ENCODE measurements around the gene SMIM23. TPM values are rescaled to one million over a fixed set of nuclear protein-coding genes. Genes with fewer than 3 reads are reported as not detected.

The SMIM23 gene
- total RNA-seq, 2 experiments from 2014 or later = not detected

DNA sequence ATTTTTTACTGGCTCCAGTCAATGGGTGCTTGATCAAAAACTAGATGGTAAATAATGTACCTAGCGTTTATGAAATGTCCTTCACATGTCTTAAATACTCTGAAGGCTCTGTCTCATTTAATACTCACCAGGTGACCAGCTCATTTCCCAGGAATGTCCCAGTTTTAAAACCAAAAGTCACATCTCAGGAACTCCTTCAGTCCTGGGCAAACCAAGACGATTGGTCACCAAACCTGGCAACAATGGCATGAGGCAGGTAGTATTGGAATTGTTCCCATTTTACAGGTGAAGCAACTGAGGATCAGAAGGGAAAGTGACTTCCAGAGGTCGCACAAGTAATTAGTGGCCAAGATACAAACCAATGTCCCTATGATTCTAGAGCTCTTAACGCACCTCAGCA, 27.7 kb downstream of the SMIM23 start:
- BruUV-seq (replicated peaks) = no TSS peak
- no peaks in the 10 kb centered on the region for H3K4me1 ChIP-seq (ENCODE audit: insufficient read depth, low read length, poor library complexity, severe bottlenecking)
- no peak overlapping the region for H3K4me3 ChIP-seq (ENCODE audit: low read depth, low read length, poor library complexity, severe bottlenecking)
- TF ChIP-seq, protein P1, sequence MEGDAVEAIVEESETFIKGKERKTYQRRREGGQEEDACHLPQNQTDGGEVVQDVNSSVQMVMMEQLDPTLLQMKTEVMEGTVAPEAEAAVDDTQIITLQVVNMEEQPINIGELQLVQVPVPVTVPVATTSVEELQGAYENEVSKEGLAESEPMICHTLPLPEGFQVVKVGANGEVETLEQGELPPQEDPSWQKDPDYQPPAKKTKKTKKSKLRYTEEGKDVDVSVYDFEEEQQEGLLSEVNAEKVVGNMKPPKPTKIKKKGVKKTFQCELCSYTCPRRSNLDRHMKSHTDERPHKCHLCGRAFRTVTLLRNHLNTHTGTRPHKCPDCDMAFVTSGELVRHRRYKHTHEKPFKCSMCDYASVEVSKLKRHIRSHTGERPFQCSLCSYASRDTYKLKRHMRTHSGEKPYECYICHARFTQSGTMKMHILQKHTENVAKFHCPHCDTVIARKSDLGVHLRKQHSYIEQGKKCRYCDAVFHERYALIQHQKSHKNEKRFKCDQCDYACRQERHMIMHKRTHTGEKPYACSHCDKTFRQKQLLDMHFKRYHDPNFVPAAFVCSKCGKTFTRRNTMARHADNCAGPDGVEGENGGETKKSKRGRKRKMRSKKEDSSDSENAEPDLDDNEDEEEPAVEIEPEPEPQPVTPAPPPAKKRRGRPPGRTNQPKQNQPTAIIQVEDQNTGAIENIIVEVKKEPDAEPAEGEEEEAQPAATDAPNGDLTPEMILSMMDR (conservative IDR thresholded peaks at IDR 0.05; ENCODE audit: low read length) = no peak
- no peak for TF ChIP-seq EZH2phosphoT487 (IDR thresholded peaks at IDR 0.05; ENCODE audit: borderline replicate concordance, low read depth, low read length)
- no peaks in the 10 kb centered on the region for H3K36me3 ChIP-seq (ENCODE audit: insufficient read depth, low read length)
- no peaks in the 10 kb centered on the region for H4K20me1 ChIP-seq (ENCODE audit: insufficient read depth, low read length)
- no peaks in the 10 kb centered on the region for H3K9me3 ChIP-seq (ENCODE audit: low read length)
- DNase-seq (ENCODE audit: low spot score) = no peak
- no peak overlapping the region for H3K27ac ChIP-seq (ENCODE audit: low read depth, low read length, poor library complexity, severe bottlenecking)
- no peaks in the 10 kb centered on the region for H3K9me2 ChIP-seq (ENCODE audit: insufficient read depth, low read length)
- POLR2A ChIA-PET = no interaction called here
- CTCF ChIA-PET (ENCODE audit: unreplicated experiment) = interaction anchor here (0.5 kb wide), 1 partner anchor 328 kb away, joined by 3 read pairs; no protein-coding TSS in a partner anchor
- intact Hi-C loops (cut with micrococcal nuclease; ENCODE audit: unreplicated experiment) = no loop called here
- no peaks in the 10 kb centered on the region for H3K79me2 ChIP-seq (ENCODE audit: insufficient read depth, low read depth, low read length)
- H2AFZ ChIP-seq (ENCODE audit: low read length) = no peak overlapping the region
- no peak overlapping the region for H3K4me2 ChIP-seq (ENCODE audit: low read length)

DNA sequence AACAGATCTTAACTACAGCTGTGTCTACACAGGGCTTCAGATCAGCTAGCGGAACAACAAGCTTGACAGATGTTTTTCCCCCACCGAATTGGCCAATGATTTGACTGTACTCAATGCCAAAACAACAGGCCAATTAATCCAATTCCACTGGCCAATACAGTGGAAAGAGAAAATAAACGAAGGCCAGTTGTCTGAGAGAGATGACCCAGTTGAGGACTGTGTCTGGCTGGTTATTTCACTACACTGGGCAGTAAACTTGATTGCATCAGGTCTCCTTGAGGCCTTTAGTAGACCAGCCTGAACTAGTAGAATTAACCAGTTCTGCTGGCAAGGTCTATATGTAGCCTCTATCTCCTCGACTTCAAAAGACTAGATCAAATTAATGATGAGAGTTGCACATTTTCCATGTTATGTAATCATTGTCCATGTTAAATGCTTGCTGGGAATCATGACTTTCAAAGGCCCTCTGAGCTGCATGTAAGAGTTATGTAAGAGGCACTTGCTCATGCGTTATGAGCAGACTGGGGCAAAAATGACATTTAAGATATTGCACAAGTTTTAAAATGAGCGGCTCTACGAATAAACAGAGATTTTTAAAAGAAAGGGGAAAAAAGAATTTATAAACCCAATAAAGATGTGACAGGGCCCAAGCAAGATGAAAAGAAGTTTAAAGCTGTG, 28.3 kb downstream of the SMIM23 start:
- no TSS peak for BruUV-seq (replicated peaks)
- Histone ChIP-seq H3K9me2 (ENCODE audit: insufficient read depth, low read length) (no peaks in the 10 kb centered on the region), H4K20me1 (ENCODE audit: insufficient read depth, low read length) (no peaks in the 10 kb centered on the region), H3K27ac (ENCODE audit: low read depth, low read length, poor library complexity, severe bottlenecking) (no peak overlapping the region), H3K79me2 (ENCODE audit: insufficient read depth, low read depth, low read length) (no peaks in the 10 kb centered on the region), H3K4me2 (ENCODE audit: low read length) (no peak overlapping the region), H3K36me3 (ENCODE audit: insufficient read depth, low read length) (no peaks in the 10 kb centered on the region), H3K4me3 (ENCODE audit: low read depth, low read length, poor library complexity, severe bottlenecking) (no peak overlapping the region), H3K9me3 (ENCODE audit: low read length) (no peaks in the 10 kb centered on the region), H2AFZ (ENCODE audit: low read length) (no peak overlapping the region), H3K4me1 (ENCODE audit: insufficient read depth, low read length, poor library complexity, severe bottlenecking) (no peaks in the 10 kb centered on the region)
- ChIA-PET CTCF (ENCODE audit: unreplicated experiment) (no interaction called here), POLR2A (no interaction called here)
- intact Hi-C loops (cut with micrococcal nuclease; ENCODE audit: unreplicated experiment) = no loop called here
- TF ChIP-seq EZH2phosphoT487 (IDR thresholded peaks at IDR 0.05; ENCODE audit: borderline replicate concordance, low read depth, low read length) = no peak
- TF ChIP-seq, protein P1 (conservative IDR thresholded peaks at IDR 0.05; ENCODE audit: low read length) = no peak
- DNase-seq (ENCODE audit: low spot score) = no peak

DNA sequence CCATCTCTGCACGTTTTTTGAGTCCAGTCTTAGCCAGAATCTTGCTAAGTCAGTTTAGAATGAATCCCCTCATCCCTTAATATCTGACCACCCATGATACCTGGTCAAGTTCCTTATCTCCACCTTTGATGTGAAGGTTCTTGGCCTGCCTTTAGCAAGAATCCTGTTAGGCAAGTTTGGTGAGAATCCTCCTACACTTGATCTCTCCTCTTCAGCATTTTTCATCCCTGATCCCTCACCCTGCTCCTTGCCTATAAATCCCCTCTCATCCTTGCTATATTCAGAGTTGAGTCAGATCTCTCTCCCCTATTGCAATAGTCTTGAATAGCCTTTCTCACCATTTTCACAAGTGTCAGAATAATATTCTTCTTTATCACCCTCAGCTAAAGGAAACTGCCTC, 31.0 kb downstream of the SMIM23 start:
- no peak overlapping the region for H3K4me3 ChIP-seq (ENCODE audit: low read depth, low read length, poor library complexity, severe bottlenecking)
- no TSS peak for BruUV-seq (replicated peaks)
- no peaks in the 10 kb centered on the region for H4K20me1 ChIP-seq (ENCODE audit: insufficient read depth, low read length)
- no peaks in the 10 kb centered on the region for H3K79me2 ChIP-seq (ENCODE audit: insufficient read depth, low read depth, low read length)
- DNase-seq (ENCODE audit: low spot score) = no peak
- H2AFZ ChIP-seq (ENCODE audit: low read length) = no peak overlapping the region
- H3K9me2 ChIP-seq (ENCODE audit: insufficient read depth, low read length) = no peaks in the 10 kb centered on the region
- CTCF ChIA-PET (ENCODE audit: unreplicated experiment) = no interaction called here
- intact Hi-C loops (cut with micrococcal nuclease; ENCODE audit: unreplicated experiment) = no loop called here
- H3K27ac ChIP-seq (ENCODE audit: low read depth, low read length, poor library complexity, severe bottlenecking) = no peak overlapping the region
- POLR2A ChIA-PET = no interaction called here
- H3K36me3 ChIP-seq (ENCODE audit: insufficient read depth, low read length) = no peaks in the 10 kb centered on the region
- H3K4me2 ChIP-seq (ENCODE audit: low read length) = no peak overlapping the region
- H3K9me3 ChIP-seq (ENCODE audit: low read length) = no peaks in the 10 kb centered on the region
- TF ChIP-seq, protein P1 (conservative IDR thresholded peaks at IDR 0.05; ENCODE audit: low read length) = no peak
- no peak for TF ChIP-seq EZH2phosphoT487 (IDR thresholded peaks at IDR 0.05; ENCODE audit: borderline replicate concordance, low read depth, low read length)
- H3K4me1 ChIP-seq (ENCODE audit: insufficient read depth, low read length, poor library complexity, severe bottlenecking) = no peaks in the 10 kb centered on the region

All from OCI-LY7 (cell line).